ENCODE data around the gene CHST11.
A peak's percentile ranks its signal among the peaks of the same experiment; 100 is the strongest.

CHST11 gene

GRCh38 chr12:104656383-104656782, 199.6 kb downstream of the CHST11 start:
- Histone ChIP-seq H3K27ac (ENCODE audit: low read length) (no peak overlapping the region), H3K4me1 (ENCODE audit: control insufficient read depth in 1 of 2, insufficient read depth in 2 of 2, low read length in 2 of 2) (no peaks in the 10 kb centered on the region), H3K36me3 (ENCODE audit: control insufficient read depth in 1 of 2, insufficient read depth in 2 of 2, low read length in 2 of 2) (no peaks in the 10 kb centered on the region), H3K4me3 (ENCODE audit: low read depth in 1 of 2, low read length in 2 of 2) (no peak overlapping the region), H3K27me3 (ENCODE audit: low read depth, low read length) (no peaks in the 10 kb centered on the region), H3K9me3 (ENCODE audit: control insufficient read depth in 1 of 2, low read length in 2 of 2) (no peaks in the 10 kb centered on the region)

GRCh38 chr12:104656921-104657320, 200.2 kb downstream of the CHST11 start:
- Histone ChIP-seq H3K4me1 (ENCODE audit: control insufficient read depth in 1 of 2, insufficient read depth in 2 of 2, low read length in 2 of 2) (no peaks in the 10 kb centered on the region), H3K36me3 (ENCODE audit: control insufficient read depth in 1 of 2, insufficient read depth in 2 of 2, low read length in 2 of 2) (no peaks in the 10 kb centered on the region), H3K9me3 (ENCODE audit: control insufficient read depth in 1 of 2, low read length in 2 of 2) (no peaks in the 10 kb centered on the region), H3K4me3 (ENCODE audit: low read depth in 1 of 2, low read length in 2 of 2) (no peak overlapping the region), H3K27me3 (ENCODE audit: low read depth, low read length) (no peaks in the 10 kb centered on the region), H3K27ac (ENCODE audit: low read length) (no peak overlapping the region)

GRCh38 chr12:104657726-104658484, 201.2 kb downstream of the CHST11 start:
- Histone ChIP-seq H3K4me3 (ENCODE audit: low read depth in 1 of 2, low read length in 2 of 2) (no peak overlapping the region), H3K4me1 (ENCODE audit: control insufficient read depth in 1 of 2, insufficient read depth in 2 of 2, low read length in 2 of 2) (no peaks in the 10 kb centered on the region), H3K9me3 (ENCODE audit: control insufficient read depth in 1 of 2, low read length in 2 of 2) (no peaks in the 10 kb centered on the region), H3K36me3 (ENCODE audit: control insufficient read depth in 1 of 2, insufficient read depth in 2 of 2, low read length in 2 of 2) (no peaks in the 10 kb centered on the region), H3K27ac (ENCODE audit: low read length) (no peak overlapping the region), H3K27me3 (ENCODE audit: low read depth, low read length) (no peaks in the 10 kb centered on the region)

GRCh38 chr12:104659058-104659457, 202.3 kb downstream of the CHST11 start:
- no peaks in the 10 kb centered on the region for H3K36me3 ChIP-seq (ENCODE audit: control insufficient read depth in 1 of 2, insufficient read depth in 2 of 2, low read length in 2 of 2)

GRCh38 chr12:104662203-104662602, 205.5 kb downstream of the CHST11 start:
- Histone ChIP-seq H3K27me3 (ENCODE audit: low read depth, low read length) (no peaks in the 10 kb centered on the region), H3K27ac (ENCODE audit: low read length) (no peak overlapping the region), H3K4me1 (ENCODE audit: control insufficient read depth in 1 of 2, insufficient read depth in 2 of 2, low read length in 2 of 2) (peaks cover 0 to 11% of the 10 kb centered on the region in 2 donors), H3K9me3 (ENCODE audit: control insufficient read depth in 1 of 2, low read length in 2 of 2) (no peaks in the 10 kb centered on the region), H3K36me3 (ENCODE audit: control insufficient read depth in 1 of 2, insufficient read depth in 2 of 2, low read length in 2 of 2) (no peaks in the 10 kb centered on the region), H3K4me3 (ENCODE audit: low read depth in 1 of 2, low read length in 2 of 2) (no peak overlapping the region)

More at GRCh38 chr12:104659058-104659457, 202.3 kb downstream of the CHST11 start:
- Histone ChIP-seq H3K27me3 (ENCODE audit: low read depth, low read length) (no peaks in the 10 kb centered on the region), H3K4me1 (ENCODE audit: control insufficient read depth in 1 of 2, insufficient read depth in 2 of 2, low read length in 2 of 2) (peaks cover 0 to 3% of the 10 kb centered on the region in 2 donors), H3K27ac (ENCODE audit: low read length) (no peak overlapping the region), H3K4me3 (ENCODE audit: low read depth in 1 of 2, low read length in 2 of 2) (no peak overlapping the region), H3K9me3 (ENCODE audit: control insufficient read depth in 1 of 2, low read length in 2 of 2) (no peaks in the 10 kb centered on the region)

GRCh38 chr12:104662908-104663307, 206.2 kb downstream of the CHST11 start:
- no peak overlapping the region for H3K4me3 ChIP-seq (ENCODE audit: low read depth in 1 of 2, low read length in 2 of 2)

GRCh38 chr12:104664351-104664750, 207.6 kb downstream of the CHST11 start:
- H3K4me3 ChIP-seq (ENCODE audit: low read depth in 1 of 2, low read length in 2 of 2) = no peak overlapping the region
- H3K27me3 ChIP-seq (ENCODE audit: low read depth, low read length) = no peaks in the 10 kb centered on the region
- H3K36me3 ChIP-seq (ENCODE audit: control insufficient read depth in 1 of 2, insufficient read depth in 2 of 2, low read length in 2 of 2) = no peaks in the 10 kb centered on the region
- peaks cover 12 to 32% of the 10 kb centered on the region in 2 donors for H3K4me1 ChIP-seq (ENCODE audit: control insufficient read depth in 1 of 2, insufficient read depth in 2 of 2, low read length in 2 of 2)
- H3K27ac ChIP-seq (ENCODE audit: low read length) = no peak overlapping the region
- no peaks in the 10 kb centered on the region for H3K9me3 ChIP-seq (ENCODE audit: control insufficient read depth in 1 of 2, low read length in 2 of 2)

More at GRCh38 chr12:104662908-104663307, 206.2 kb downstream of the CHST11 start:
- Histone ChIP-seq H3K9me3 (ENCODE audit: control insufficient read depth in 1 of 2, low read length in 2 of 2) (no peaks in the 10 kb centered on the region), H3K36me3 (ENCODE audit: control insufficient read depth in 1 of 2, insufficient read depth in 2 of 2, low read length in 2 of 2) (no peaks in the 10 kb centered on the region), H3K27ac (ENCODE audit: low read length) (no peak overlapping the region), H3K27me3 (ENCODE audit: low read depth, low read length) (no peaks in the 10 kb centered on the region), H3K4me1 (ENCODE audit: control insufficient read depth in 1 of 2, insufficient read depth in 2 of 2, low read length in 2 of 2) (peaks cover 6 to 18% of the 10 kb centered on the region in 2 donors)

GRCh38 chr12:104665296-104665695, 208.5 kb downstream of the CHST11 start:
- Histone ChIP-seq H3K4me1 (ENCODE audit: control insufficient read depth in 1 of 2, insufficient read depth in 2 of 2, low read length in 2 of 2) (peaks cover 19 to 42% of the 10 kb centered on the region in 2 donors), H3K27ac (ENCODE audit: low read length) (no peak overlapping the region), H3K36me3 (ENCODE audit: control insufficient read depth in 1 of 2, insufficient read depth in 2 of 2, low read length in 2 of 2) (no peaks in the 10 kb centered on the region), H3K4me3 (ENCODE audit: low read depth in 1 of 2, low read length in 2 of 2) (no peak overlapping the region), H3K9me3 (ENCODE audit: control insufficient read depth in 1 of 2, low read length in 2 of 2) (no peaks in the 10 kb centered on the region), H3K27me3 (ENCODE audit: low read depth, low read length) (no peaks in the 10 kb centered on the region)

GRCh38 chr12:104667139-104667538, 210.4 kb downstream of the CHST11 start:
- Histone ChIP-seq H3K4me3 (ENCODE audit: low read depth in 1 of 2, low read length in 2 of 2) (no peak overlapping the region), H3K27ac (ENCODE audit: low read length) (no peak overlapping the region), H3K27me3 (ENCODE audit: low read depth, low read length) (no peaks in the 10 kb centered on the region), H3K36me3 (ENCODE audit: control insufficient read depth in 1 of 2, insufficient read depth in 2 of 2, low read length in 2 of 2) (no peaks in the 10 kb centered on the region), H3K9me3 (ENCODE audit: control insufficient read depth in 1 of 2, low read length in 2 of 2) (no peaks in the 10 kb centered on the region), H3K4me1 (ENCODE audit: control insufficient read depth in 1 of 2, insufficient read depth in 2 of 2, low read length in 2 of 2) (peaks cover 35 to 60% of the 10 kb centered on the region in 2 donors)

GRCh38 chr12:104668274-104668718, 211.5 kb downstream of the CHST11 start:
- Histone ChIP-seq H3K4me3 (ENCODE audit: low read depth in 1 of 2, low read length in 2 of 2) (no peak overlapping the region), H3K9me3 (ENCODE audit: control insufficient read depth in 1 of 2, low read length in 2 of 2) (no peaks in the 10 kb centered on the region), H3K36me3 (ENCODE audit: control insufficient read depth in 1 of 2, insufficient read depth in 2 of 2, low read length in 2 of 2) (no peaks in the 10 kb centered on the region), H3K4me1 (ENCODE audit: control insufficient read depth in 1 of 2, insufficient read depth in 2 of 2, low read length in 2 of 2) (peaks cover 42 to 69% of the 10 kb centered on the region in 2 donors), H3K27ac (ENCODE audit: low read length) (peak overlapping the region; percentile 50), H3K27me3 (ENCODE audit: low read depth, low read length) (no peaks in the 10 kb centered on the region)

GRCh38 chr12:104669089-104669721, 212.5 kb downstream of the CHST11 start:
- no peak overlapping the region for H3K4me3 ChIP-seq (ENCODE audit: low read depth in 1 of 2, low read length in 2 of 2)
- H3K36me3 ChIP-seq (ENCODE audit: control insufficient read depth in 1 of 2, insufficient read depth in 2 of 2, low read length in 2 of 2) = no peaks in the 10 kb centered on the region
- peaks cover 44 to 69% of the 10 kb centered on the region in 2 donors for H3K4me1 ChIP-seq (ENCODE audit: control insufficient read depth in 1 of 2, insufficient read depth in 2 of 2, low read length in 2 of 2)
- no peak overlapping the region for H3K27ac ChIP-seq (ENCODE audit: low read length)
- H3K9me3 ChIP-seq (ENCODE audit: control insufficient read depth in 1 of 2, low read length in 2 of 2) = no peaks in the 10 kb centered on the region
- no peaks in the 10 kb centered on the region for H3K27me3 ChIP-seq (ENCODE audit: low read depth, low read length)
